HG02588 (cell line): ENCODE data around the gene GULP1.

Source experiments
- ATAC-seq: cut with Tn5 transposase; IDR thresholded peaks from one replicate; pipeline ENCODE4 v1.9.1; 2021; ENCODE audit warnings: mild to moderate bottlenecking, moderate library complexity; ENCODE audit not compliant: unreplicated experiment

Gene GULP1

DNA sequence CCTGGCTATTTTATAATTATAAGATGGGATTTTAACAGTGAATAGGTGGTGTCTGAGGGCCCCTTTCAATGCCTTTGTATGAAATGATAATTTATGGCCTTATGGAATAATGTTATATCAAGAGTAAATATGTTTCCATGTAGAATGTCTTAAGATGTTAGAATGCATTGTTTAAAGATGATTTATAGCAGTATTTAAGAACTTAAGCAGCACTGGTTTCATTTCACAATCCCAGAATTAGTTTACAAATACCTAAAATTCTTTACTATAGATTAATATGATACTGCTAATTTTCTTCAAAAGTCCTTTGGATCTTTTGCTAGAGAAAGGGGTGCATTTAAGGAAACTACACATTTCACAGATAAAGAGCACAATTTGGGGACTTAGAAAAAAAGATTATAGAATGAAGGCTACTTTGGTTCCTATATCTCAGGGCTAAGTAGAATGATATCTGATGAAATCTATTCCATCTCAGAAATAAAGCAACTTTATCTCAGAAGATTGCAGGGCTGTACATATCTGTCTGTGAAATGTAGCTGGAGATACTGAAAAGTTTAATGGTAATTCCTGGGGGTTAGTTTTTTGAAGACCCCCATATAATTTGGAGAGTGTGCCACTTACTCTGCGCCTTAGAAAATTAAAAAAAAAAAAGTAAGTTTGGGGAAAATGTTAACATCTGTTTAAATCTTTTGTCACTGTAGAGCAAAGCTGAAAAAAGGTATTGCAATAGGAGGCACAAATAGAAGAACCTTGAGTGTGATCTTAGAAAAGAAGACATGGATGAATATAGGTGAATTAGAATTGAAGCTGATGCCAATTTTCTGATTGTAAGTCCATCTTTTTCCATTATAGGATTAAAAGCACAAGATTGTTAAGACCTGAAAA lies 123.4 kb downstream of the GULP1 start:
- no peak for ATAC-seq

DNA sequence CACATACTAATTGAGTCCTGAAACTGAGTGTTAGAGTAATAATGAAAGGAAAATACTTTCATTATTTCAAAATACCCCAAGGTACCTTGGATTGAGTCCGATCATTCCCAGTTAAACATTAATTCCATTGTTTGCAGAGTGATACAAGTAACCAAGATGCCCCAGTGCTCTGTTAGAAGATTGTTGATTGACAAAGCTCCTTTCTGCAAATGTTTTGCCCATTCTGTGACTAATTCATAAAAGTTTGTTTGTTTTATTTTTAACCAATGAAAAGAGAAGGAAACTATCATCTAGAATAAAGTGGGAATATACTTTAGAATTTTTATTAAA lies 124.0 kb downstream of the GULP1 start:
- ATAC-seq: no peak

DNA sequence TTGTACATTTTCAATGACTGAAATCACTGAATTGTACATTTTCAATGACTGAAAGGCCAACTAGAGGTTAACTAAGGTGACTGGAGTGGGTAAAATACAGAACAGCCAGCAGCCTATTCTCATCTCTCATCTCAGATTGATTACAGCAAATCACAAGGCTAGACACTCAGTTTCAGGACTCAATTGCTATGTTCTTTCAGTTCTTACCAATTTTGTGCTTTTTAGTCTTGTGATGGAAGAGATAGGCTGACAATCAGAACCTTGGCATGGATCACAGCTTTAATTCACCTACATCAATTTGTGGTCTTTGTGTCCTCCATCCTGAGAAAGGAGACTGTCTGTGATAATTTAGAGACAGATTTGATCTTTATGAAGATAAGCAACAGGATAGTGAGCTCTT lies 124.7 kb downstream of the GULP1 start:
- ATAC-seq: no peak

DNA sequence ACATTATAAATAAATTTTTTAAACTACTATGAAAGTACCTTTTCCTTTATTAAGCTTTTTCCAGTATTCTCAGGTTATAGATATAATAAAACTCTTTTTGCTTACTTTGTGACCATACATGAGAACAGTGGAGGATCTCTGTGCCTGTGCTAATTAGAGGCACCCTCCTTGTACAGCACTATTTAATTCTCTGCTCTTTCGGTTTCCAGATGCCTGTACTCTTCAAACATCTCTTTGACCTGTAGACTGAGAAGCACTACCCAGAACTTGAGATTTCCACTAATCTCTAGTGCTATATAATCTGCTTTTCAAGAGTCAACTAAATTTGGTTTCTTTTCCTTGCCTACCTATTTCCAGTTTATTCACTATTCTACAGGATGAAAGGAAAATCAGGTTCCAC lies 131.1 kb downstream of the GULP1 start:
- no peak for ATAC-seq

- ATAC-seq: no peak
Measured at GRCh38 chr2:188425266-188425665, 133.6 kb downstream of the GULP1 start.

DNA sequence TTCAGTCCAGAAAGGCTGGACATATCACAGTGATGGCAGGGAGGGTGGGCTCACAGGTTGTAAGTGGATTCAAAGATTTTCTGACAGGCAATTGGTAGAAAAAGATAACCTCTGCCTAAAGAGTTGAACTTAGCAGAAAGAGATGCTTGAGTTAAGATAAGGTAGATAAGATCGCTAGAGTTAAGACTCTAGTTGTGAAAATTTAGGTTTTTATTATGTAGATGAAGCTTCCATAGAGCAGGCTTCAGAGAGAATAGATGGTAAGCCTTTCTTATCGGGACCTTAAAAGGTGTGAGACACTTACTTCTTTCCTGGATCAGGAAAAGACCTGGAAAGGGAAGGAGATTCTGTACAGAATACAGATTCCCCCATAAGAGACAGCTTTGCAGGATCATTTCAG lies 134.4 kb downstream of the GULP1 start:
- no peak for ATAC-seq

DNA sequence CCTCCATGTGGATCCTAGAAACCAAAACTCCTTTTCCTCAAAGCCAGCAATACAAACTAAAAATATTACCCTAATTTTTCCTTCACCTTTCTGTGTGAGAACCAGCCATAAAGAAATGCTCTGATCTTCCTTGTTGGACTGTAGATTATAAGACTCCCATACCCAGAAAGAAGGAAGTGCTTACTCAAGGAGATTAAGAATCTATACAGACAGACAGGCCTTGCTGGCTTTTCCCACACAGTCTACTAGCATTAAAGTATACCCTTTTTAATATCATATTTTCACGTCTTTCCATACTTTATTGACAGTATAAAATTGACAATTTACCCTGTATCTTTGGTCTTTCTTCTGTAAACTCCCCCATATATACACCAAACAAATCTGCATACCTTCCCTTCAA lies 139.0 kb downstream of the GULP1 start:
- ATAC-seq: no peak

DNA sequence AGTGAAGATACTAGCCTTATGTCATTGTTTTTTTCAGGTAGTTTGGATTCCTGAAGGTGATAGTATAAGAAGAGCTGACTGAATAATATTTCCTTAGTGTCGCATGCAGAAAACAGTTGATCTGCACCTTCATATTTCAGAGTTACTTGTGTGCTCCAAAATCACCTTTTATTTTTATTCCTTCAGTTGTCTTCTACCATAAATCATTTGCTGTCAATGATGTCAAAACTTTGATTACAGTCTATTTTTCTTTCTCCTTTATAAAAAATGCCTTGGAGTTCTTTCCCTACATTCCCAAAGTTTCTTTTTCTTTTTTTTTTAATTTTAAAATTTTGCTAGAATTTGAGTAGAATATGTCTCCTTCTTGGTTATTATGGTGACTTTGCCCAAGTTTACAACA lies 142.3 kb downstream of the GULP1 start:
- no peak for ATAC-seq

GRCh38 chr2:188435115-188435514 lies 143.4 kb downstream of the GULP1 start:
- ATAC-seq: no peak

- ATAC-seq: no peak
Measured at GRCh38 chr2:188437537-188437936, 145.9 kb downstream of the GULP1 start.

DNA sequence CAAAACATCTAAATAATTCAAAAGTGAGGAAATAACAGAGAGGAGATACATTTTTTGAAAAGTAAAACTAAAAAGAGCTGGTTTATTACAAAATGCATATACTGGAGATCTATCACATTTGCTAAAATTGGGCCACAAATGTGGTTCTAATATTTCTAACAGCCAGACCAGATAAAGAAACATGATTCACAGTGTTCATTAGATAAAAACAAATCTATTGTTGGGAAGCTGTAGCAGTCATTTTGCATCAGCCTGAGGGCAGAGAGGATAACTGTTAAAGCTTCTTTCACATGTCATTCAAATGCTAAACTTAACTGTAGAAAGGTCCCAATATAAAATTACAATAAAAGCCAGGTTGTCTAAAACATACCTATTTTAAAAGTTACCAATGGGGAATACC lies 148.3 kb downstream of the GULP1 start:
- ATAC-seq: no peak

GRCh38 chr2:188440849-188441248 lies 149.2 kb downstream of the GULP1 start:
- no peak for ATAC-seq

DNA sequence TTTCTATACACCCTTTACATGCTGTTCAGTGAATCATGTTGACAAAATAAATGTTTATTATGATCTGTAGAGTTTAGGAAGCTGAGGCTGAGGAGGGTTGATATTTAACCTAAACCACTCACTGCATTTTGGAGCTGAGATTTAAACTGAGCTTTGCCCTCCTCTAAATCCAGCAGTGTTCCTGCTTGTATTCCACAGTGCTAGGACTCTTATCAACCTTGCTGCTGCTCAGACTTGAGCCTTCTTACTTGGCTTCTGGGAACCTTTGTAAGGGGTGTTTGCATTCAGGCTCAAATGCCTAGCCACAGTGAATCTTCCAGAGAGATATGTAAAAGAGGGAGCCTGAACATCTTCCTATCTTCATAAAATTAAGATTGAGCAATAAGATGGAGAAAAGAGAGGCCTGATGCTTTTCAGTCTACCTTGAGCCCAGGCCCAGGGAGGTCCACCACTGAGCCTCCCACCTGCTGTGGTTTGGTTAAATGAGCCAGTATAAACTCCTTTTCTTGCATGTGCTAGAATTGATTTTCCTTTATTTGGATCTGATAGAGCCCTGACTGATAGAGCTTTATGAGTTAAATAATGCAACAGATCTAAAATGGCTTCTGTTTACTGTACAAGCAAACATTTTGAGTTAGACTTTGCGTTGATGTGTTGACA lies 149.7 kb downstream of the GULP1 start:
- ATAC-seq: no peak

DNA sequence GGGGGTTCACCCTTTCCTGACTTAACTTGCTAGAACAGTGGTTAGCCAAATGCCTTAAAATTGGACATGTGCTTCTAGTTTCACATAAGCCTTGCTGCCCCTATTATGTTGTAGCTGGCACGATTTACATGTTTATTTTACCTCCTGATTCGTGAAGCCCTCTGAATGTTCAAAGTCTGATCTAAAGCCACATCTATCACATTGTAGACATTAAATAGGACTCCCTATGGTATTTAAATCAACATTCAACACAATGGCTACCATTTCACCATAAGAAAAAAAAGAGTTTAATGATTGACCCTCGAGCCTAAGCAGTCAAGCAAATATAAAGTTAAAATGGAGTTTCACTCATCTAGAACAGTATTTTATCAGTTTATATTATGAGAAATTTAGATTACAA lies 151.5 kb downstream of the GULP1 start:
- ATAC-seq: no peak

GRCh38 chr2:188444106-188444835 lies 152.6 kb downstream of the GULP1 start:
- no peak for ATAC-seq

DNA sequence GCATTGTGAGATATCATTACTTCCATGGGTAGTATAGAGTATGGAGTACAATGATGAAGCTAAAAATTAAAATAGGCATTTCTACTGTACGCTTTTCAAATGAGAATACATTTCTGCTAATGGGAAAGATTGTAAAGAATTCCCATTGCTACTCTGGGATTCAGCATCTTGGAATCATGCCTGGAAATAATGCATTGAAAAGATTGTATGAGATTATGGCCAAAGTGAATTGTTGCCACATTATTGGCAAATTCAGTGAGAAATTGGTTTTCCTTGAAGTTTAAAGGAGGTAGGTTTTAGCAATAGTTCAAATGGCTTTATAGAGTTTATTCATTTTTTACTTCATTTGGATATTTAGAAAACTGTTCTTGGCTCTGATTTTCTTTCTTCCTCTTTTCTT lies 157.9 kb downstream of the GULP1 start:
- ATAC-seq: no peak

- ATAC-seq: no peak
Measured at GRCh38 chr2:188449971-188450370, 158.3 kb downstream of the GULP1 start.

DNA sequence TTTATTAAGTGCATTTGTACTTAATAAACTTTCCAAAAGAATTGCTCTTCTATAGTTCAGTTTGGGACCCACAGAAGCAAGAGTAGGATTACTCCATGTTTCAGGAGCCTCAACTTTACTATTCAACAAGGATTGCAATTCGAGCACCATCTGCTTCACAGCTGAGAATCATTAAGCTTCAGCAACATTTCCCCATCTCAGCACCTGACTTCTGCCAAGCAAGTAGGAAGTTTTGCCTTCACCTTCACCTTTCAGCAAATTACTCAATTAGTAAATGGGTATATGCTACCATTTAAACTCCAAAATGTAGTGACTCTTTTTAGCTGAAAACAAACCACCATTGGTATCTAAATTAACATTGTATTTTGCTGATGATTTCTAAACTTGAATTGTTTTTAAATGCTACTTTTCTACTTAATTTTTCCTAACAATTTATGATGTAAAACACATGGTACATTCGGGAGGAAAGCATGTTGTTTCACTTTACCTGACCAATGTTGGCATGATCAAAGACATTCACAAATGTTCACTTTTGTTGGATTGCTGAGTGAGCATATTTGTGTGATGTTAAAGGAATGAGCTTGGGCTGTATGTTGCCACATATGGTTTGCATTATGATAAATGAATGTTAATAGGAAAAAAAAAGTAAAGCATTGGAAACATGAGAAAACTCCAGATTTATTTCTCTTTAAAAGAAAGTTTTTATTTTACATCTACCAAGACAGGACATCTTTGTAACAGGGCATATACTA lies 159.2 kb downstream of the GULP1 start:
- no peak for ATAC-seq

- no peak for ATAC-seq
Measured at GRCh38 chr2:188452084-188452483, 160.4 kb downstream of the GULP1 start.

- no peak for ATAC-seq
Measured at GRCh38 chr2:188456114-188456909, 164.6 kb downstream of the GULP1 start.
